Astrocyte of the spinal cord (primary cell): ENCODE results near the gene HSD17B8.

Experiments
- DNase-seq: peaks from one replicate; pipeline ENCODE4 v3.0.0; 2011; ENCODE audit warnings: low read depth, low spot score
- H3K4me3 ChIP-seq: 2 replicates; pipeline ENCODE4 v1.5.1; 2011; ENCODE audit warnings: low read depth, mild to moderate bottlenecking, low read length, moderate library complexity
- in situ Hi-C: cut with HindIII; loops from 2 replicates; pipeline ENCODE4 v1.10.0; 2017; ENCODE audit warnings: low sequenced_read_pairs
- TF ChIP-seq, protein P1 (sequence below): IDR thresholded peaks from 2 replicates; pipeline ENCODE4 v1.5.1; 2012; ENCODE audit warnings: low read depth, mild to moderate bottlenecking, low read length, inconsistent platforms

HSD17B8 gene

DNA sequence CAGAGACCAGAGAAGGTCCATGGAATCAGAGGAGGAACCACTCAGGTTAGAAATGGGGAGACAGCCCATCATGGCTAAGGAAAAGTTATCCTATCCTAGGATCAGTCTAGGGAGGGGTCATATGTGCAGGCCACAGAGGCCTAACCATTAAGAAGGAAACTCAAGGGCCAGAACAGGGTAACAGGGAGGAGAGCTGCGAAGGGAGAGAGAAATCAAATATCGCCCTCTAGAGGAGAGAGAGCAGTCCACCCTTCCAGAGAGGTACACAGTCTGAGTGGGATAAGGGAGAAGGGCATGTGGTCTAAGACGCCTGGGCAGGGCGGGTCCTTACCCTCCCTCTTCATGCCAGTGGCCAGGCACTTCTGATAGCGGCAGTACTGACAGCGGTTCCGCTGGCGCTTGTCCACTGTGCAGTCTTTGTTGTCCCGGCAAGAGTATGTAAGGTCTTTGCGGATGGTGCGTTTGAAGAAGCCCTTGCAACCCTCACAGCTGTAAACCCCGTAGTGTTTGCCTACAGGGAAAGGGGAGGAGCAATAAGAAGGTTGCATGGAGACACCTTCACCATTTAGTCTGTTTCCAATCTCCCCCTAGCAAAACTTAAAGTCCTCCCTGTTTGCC is 6.9 kb upstream of the HSD17B8 start:
- H3K4me3 ChIP-seq, result no peak overlapping the region
- in situ Hi-C loops, result no loop called here
- TF ChIP-seq, protein P1, sequence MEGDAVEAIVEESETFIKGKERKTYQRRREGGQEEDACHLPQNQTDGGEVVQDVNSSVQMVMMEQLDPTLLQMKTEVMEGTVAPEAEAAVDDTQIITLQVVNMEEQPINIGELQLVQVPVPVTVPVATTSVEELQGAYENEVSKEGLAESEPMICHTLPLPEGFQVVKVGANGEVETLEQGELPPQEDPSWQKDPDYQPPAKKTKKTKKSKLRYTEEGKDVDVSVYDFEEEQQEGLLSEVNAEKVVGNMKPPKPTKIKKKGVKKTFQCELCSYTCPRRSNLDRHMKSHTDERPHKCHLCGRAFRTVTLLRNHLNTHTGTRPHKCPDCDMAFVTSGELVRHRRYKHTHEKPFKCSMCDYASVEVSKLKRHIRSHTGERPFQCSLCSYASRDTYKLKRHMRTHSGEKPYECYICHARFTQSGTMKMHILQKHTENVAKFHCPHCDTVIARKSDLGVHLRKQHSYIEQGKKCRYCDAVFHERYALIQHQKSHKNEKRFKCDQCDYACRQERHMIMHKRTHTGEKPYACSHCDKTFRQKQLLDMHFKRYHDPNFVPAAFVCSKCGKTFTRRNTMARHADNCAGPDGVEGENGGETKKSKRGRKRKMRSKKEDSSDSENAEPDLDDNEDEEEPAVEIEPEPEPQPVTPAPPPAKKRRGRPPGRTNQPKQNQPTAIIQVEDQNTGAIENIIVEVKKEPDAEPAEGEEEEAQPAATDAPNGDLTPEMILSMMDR, result peak; percentile 78
- peak; percentile 54 for DNase-seq

DNA sequence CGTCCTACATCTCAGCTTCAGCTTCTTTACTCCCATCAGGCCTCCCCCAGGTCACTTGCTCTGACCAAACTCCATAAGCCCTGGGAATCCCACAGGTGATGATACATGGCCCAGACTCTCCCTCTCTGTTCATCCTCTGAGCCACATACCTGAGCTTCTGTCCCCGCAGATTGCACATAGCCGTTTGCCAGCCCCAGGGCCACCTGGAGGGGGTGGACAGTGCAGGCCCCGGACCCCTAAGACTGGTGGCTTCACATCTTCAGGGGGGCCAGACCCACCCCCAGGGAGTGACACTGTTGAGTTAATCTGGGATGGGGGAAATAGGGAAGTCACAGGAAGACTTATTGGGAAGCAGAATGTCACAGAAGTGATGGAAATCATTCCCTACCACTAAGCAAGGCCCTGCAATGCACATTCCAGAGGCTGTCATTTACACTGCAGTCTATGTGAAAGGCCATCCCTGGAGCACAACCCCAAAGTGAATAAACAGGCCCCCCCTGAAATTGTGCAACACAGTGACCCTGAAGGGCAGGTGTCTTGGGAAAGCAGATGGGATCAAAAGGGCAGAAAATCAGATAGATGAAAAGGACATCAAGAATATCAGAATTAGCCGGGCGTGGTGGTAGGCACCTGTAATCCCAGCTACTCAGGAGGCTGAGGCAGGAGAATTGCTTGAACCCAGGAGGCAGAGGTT is 6.1 kb upstream of the HSD17B8 start:
- in situ Hi-C loops, result no loop called here
- no peak overlapping the region for H3K4me3 ChIP-seq

DNA sequence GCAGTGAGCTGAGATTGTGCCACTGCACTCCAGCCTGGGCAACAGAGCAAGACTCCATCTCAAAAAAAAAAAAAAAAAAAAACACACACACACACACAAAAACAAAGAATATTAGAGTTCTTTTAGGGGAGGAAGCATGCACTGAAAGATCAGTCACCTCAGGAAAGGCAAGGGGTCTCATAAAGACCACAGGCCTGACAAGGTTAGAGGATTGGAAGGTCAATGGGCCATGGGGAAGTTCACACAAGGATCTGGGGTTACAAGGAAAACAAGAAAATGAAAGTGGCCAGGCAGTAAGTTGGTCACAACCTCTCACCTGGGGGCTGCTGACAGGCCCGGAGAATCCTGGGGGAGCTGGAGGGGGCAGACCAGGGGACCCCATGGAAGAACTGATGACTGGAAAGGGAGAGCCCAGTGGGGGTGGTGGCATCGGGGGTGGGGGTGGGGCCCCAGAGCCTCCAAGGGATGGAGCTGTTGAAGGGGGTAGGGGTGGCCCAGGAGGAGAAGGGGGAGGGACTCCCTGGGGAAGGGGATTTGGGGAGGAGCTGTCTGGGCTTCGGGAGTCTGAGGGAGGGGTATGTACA is 5.5 kb upstream of the HSD17B8 start:
- H3K4me3 ChIP-seq, result peak overlapping the region; percentile 82
- DNase-seq, result no peak
- TF ChIP-seq, protein P1, result no peak
- in situ Hi-C loops, result no loop called here

More for the DNA sequence above, 6.1 kb upstream of the HSD17B8 start:
- DNase-seq, result no peak
- TF ChIP-seq, protein P1, result no peak

- in situ Hi-C loops, result no loop called here
- peak; percentile 46 for DNase-seq
- peak overlapping the region; percentile 82 for H3K4me3 ChIP-seq
- TF ChIP-seq, protein P1, result no peak
These were observed 4.7 kb upstream of the HSD17B8 start for GRCh38 chr6:33199687-33200218.

DNA sequence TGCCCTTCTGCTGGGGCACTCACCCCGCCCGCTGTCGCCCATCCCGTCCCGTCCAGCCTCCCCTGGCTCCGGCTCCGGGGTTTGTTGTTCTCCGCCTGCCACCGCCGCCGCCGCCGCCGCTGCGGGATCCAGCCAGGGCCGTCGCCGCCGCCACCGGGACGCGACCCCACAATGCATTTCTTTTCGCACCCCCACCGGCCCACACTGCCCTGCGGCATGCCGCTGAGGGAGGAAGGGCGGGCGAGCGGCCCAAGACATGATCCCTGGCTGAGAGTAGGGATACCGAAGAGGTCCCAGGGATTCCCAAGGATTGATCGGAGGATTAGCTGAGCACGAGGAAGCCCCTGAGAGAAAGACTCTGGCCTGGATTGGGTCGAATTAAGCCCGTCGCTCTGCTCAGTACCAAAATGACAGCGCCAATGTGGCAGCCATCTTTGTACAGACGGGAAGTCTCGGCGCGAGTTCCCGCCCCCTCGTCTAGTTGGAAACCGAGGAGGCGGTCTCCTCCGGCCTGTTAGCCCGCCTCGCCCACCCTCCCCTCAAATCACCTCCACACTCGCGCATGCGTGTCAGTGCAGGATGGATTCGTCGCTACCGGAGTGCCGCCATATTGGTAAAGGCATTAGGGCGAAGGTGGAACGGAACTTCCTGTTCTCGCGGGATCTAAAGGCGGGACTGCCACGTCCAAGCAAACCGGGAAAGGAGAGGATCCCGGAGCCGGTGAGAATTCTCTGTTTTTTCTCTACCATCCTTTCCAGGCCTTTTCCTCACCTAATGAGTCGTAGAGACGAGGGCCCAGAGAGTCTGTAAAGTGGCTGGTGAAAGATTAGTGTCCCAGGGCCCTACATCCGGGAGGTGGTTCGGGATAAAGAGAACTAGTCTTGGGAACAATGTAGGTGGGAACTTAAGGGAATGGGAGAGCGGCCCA is 4.0 kb upstream of the HSD17B8 start, which contains the start of the genes RXRB and SLC39A7:
Gene RXRB, minus strand, starts transcription at position 447 of the 928 bp plus-strand sequence. Its CDS starts 189 bp downstream, at position 258.
Gene SLC39A7, plus strand, starts transcription at position 649 of the 928 bp plus-strand sequence. CDS start 379 bp downstream, outside the sequence.
- in situ Hi-C loops, result no loop called here
- peak; percentile 100 for DNase-seq
- peak within 1 kb of the TSS; percentile 82 for H3K4me3 ChIP-seq
- TF ChIP-seq, protein P1, result no peak
